HG03521 (cell line): ENCODE measurements around the gene GRIK4.

Experiments used
- ATAC-seq: cut with Tn5 transposase; IDR thresholded peaks from one replicate; pipeline ENCODE4 v1.9.1; 2021; ENCODE audit warnings: mild to moderate bottlenecking, moderate library complexity; ENCODE audit not compliant: unreplicated experiment

GRIK4 gene

DNA sequence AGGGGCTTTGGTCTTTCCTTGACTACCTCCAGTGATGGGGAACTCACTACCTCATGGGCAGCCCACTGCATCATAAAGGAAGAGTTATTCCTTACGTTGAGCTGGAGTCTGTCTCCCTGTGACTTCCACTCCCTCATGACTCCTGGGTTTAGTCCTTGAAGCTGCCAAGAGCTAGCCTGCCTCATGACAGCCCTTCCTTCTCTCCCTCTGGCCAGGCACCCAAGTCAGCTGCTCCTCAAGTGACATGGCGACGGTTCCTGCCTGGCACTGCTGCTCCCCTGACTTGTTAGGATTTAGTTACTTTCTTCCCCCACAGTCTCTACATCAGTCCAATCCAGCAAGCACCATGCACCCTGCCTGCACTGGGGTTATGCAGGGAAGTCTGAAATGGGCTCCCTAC is 316.3 kb downstream of the GRIK4 start:
- no peak for ATAC-seq

- ATAC-seq, result no peak
Observed at GRCh38 chr11:120828847-120829246, 317.3 kb downstream of the GRIK4 start.

DNA sequence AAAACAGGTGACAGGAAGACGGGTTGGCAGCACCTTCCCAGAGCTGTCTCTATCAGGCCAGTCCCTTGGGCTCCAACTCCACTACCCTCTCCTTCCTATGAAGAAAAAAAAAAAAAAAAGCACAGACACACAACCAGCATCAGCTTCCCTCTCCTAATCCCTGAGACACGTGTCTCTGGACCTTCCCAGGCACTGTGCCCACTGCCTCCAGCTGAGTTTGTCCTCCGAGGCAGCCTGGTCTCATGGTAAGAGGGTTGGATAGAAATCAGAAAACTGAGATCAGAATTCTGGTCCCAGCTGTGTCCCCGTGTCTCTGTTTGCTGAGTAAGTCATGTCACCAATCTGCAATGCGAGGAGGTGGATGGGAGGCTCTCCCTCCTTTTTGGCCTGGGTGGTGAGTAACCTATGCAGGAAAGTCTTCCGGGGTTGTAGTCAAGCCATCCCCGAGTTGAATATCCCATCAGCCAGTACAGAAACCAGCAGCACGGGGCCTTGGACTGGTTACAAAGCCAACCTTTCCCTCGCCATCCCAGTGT is 318.6 kb downstream of the GRIK4 start:
- no peak for ATAC-seq

DNA sequence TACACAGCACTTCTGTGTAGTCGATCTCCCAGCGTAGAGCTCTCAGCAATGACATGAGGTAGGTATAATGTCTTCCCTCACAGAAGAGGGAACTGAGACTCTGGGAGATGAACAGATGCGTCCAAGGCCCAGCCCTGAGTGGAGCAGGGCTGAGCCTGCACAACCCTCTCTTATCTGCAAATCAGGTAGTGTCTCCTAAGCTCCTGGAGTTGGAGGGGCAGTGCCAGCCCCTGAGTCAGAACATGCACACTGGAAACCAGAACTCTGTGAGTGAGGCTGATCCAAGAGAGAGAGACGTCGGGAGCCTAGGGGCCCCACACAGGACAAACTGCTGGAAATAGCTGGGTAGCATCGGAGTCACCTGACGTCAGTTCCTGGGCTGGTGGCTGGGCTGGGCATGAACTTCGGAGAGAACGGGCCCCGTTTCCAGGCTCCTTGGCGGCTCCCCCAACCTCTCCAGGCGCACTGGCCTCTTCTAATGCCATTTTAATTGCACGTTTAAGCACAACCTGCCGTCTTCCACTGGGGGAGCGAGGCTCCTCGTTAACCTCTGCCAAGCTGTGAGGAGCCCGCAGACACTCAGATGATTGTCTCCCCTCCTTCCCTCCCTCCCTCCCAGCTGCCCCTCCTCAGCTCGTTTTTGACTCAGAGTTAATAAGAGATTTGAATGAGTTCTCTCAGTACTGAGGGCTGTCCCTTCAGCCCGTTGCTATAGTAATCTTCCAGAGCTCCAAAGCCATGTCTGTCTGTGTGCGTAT is 321.1 kb downstream of the GRIK4 start:
- ATAC-seq, result no peak

GRCh38 chr11:120834686-120835210 is 323.2 kb downstream of the GRIK4 start:
- ATAC-seq, result no peak

DNA sequence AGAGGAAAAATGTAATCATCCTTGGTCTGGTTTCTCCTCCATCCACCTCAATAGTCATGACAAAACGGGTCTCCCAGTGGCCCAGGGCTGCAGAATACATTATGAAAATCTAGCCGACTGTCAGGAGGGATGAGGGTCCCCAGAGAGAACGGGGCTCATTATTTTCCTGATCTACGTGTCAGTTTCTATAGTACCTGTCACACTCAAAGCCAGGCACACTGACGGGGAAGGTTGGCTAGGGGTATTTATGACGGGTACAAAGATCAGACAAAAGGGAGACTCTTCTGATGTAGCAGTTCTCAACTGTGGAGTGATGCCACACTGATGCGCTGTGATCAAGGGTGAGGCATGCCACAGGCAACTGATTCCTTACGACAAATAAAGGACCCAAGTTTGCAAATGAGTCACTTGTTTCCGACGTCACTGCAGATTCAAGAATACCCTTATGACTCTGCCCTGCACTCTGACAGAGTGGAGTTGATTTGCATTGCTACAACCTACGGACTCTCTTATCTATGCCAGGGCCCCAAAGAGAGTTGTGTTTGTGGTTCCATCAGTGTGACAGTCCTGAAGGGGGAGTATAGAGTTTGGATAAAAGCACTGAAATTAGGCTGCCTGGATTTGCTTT is 324.2 kb downstream of the GRIK4 start:
- ATAC-seq, result peak; percentile 93

DNA sequence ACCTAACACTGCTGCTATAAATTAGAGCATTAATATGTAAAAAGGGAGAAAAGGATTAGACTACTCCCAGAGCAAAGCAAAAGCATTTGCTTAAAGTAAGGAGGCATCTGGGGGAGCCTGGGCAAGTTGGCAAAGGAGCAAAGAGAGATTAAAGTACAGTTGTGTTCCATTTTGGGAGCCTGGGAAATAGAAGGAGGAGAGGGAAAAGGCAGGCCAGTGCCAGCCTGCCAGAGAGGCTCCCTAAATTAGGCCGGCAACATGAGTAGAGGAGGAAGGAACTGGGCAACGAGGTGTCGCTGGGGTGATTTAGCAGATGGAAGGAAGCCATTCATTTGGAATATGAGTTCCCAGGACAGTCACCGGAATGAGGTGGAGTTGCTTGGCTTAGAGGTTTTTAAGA is 326.1 kb downstream of the GRIK4 start:
- ATAC-seq, result no peak

DNA sequence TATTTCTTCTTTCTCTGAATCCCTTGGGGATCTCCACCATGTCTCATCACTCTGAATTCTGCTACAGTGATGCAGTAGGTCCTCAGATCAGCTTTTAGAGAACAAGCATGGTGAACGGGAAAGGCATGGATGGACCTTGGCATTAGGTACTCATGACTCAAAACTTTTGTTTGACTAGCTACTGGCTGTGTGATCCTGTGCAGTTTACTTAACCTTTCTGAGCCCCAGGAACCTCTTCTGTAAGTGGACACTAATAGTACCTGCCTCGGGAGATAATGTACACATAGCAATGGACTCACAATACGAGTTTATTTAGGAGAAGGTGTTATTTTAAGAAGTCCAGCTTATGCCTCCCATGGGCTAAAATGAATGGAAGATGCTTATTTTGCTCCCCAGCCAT is 327.7 kb downstream of the GRIK4 start:
- ATAC-seq, result no peak

DNA sequence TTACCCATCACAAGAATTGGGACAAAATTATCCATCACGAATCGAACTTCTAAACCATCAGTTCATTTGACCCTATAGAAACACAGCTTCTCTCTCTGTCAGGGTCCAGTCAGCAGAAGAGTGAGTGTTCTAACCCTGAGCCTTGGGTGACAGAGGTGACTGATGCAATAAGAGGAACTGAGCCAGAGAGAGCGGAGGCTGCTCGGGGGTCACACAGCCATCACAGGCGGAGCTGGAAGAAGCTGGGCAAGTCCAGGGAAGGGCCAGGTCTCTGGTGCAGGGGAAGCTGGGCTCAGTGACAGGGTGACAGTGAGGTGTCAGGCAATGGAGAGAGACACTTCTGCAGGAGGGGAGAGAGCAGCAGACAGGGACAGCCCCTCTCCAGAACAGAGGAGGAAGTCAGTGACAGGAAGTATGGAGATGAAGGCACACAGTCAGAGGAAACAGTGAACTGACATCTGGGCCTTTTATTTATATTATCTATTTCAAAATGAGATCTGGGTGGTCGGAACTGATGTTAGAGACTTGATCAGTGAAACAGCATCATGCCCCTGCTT is 328.4 kb downstream of the GRIK4 start:
- no peak for ATAC-seq

DNA sequence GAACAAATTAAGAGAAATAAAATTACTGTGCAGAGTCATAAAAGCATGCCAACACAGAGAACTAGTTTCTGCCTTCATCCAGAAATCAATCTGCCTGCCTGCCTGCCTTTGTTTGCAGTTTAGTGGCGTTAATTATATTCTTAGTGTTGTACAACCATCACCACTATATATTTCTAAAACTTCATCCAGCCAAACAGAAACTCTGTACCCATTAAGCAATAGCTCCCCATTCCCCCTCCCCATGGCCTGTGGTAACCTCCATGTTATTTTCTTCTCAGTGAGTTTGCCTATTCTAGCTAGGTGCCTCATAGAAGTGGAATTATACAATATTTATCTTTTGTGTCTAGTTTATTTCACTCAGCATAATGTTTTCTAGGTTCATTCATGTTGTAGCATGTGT is 329.1 kb downstream of the GRIK4 start:
- no peak for ATAC-seq

- no peak for ATAC-seq
Observed at GRCh38 chr11:120841074-120841473, 329.5 kb downstream of the GRIK4 start.

DNA sequence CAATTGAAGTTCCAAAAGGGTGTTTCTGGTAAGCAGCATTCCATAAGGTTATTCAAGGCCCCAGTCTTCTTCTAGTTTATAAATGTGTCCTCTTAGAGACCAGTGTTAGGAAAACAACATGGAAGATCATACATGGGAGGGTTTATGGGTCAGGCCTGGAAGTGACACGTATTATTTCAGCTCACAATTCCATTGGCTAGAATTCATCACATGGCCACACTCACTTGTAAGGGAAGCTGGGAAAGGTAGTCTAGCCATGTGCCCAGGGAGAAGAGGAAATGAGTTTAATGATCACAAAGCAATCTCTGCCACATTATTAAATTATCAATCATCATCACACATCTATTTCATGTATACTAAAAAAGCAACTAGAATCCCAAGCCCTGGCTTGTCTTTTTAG is 330.6 kb downstream of the GRIK4 start:
- no peak for ATAC-seq

DNA sequence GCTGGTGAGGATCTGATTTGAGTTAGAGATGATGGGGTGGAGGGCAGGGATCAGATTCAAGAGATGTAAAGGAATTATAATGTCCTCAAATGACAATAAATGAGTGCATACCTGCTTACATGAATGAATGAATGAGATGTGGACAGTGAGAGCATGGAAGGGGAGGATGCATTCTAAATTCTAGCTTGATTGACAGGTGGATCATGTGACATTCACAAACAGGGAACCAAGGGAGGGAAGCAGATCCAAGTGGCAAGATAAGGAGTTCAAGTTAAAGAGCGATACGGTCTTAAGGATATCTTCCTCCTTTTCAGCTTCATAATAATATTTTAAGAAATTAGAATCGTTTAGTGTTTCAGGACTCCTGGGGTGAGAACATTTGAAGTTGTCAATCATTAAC is 341.9 kb downstream of the GRIK4 start:
- ATAC-seq, result no peak

DNA sequence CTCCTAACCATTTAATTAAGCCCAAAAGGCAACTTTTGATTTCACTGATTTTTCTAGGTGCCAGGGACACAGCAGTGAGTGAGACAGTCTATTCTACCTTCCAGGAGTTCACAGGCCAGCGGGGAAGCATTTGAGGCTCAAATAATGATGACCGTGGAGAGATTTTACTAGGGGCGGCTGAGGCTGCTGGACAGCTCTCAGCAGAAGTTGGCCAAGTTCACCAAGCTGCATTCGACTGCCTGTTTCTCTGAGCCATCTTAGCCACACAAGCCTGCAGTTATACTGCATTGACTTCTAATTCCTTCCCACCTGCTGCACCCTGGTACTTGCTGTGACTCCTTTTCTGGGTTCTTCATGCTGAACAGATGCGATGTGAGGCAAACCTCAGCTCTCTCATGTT is 343.4 kb downstream of the GRIK4 start:
- no peak for ATAC-seq

DNA sequence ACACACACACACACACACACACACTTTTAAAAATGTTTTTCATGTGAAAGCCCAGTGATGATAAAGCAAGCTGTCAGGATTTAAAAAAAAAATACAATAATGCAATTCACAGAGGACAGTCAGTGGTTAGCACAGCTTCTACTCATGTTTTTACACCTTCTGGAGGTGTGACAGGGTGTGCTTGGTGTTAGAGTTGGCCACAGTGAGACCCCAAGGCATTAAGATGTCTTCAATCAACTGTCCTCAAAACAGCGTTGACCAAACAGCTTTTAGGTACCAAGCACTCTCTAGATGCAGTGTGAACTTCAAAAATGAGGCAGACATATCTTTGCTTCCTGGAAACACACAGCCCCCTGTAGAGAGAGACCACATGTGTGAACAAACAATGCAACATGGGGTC is 346.0 kb downstream of the GRIK4 start:
- no peak for ATAC-seq

DNA sequence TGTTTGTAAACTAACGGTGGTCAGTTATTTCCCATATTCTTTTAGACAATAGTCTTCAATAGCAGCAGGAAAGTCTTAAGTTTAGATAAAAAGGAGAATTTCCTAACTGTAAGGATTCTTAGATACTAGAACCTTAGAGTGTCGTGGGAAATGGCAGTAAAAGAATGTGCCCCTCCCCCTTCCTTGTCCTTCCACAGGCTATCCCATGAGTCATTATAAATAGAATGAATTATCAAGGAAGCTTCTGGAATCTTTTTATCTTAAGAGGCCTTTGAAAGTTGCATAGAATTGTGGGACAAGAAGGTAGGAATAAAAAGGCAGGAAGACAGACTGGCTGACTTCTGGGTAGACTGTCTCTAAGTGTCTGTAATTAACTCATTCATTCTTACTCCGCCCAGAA is 347.2 kb downstream of the GRIK4 start:
- ATAC-seq, result no peak

GRCh38 chr11:120859552-120860295 is 348.2 kb downstream of the GRIK4 start:
- ATAC-seq, result no peak

GRCh38 chr11:120863359-120863758 is 351.8 kb downstream of the GRIK4 start:
- ATAC-seq, result no peak

DNA sequence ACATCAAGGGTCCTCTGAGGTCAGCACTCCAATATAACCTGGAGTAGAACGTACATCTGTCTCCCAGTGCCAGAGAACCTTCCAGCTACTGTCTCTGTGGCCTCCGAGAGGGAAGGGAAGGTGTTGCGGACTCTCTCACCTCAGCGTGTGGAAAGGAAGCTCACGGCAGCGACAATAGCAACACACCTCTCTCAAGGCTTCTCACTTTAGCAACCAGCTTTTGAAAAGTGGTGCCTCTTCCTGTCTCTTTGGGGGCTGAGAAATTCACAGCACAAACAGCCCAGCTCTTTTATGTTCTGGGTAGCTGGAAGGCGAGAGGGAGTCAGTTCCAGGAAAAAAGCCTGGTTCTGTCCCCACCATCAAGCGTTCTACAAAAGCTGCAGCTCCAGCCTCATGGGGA is 355.5 kb downstream of the GRIK4 start:
- no peak for ATAC-seq

GRCh38 chr11:120867531-120867930 is 356.0 kb downstream of the GRIK4 start:
- ATAC-seq, result no peak

- ATAC-seq, result no peak
Observed at GRCh38 chr11:120867988-120868387, 356.4 kb downstream of the GRIK4 start.
